SJSA1 (cell line): Measurements from ENCODE around the gene TCTN1. TPM values are rescaled to one million over a fixed set of nuclear protein-coding genes. Genes with fewer than 3 reads are reported as not detected.
A peak's percentile ranks its signal among the peaks of the same experiment; 100 is the strongest.
"Not testable (repeated sequence)": the region's sequence is repeated elsewhere in the genome, so short reads cannot be mapped to it uniquely, and the experiment has no call there.

Experiments
- DNase-seq, 2 experiments: peaks; one replicate each; pipeline ENCODE4 v3.0.0-alpha.2; 2015 to 2020; ENCODE audit warnings: low spot score in 2 of 2, low read depth in 1 of 2
- H3K27ac ChIP-seq: fragments of 250-450 bp; sonication (Bioruptor Pico); 2 replicates; pipeline ENCODE4 v1.5.1; 2020; ENCODE audit warnings: mild to moderate bottlenecking, moderate library complexity
- H3K27me3 ChIP-seq: fragments of 250-450 bp; sonication (Bioruptor Pico); replicated peaks from 2 replicates; pipeline ENCODE4 v1.5.1; 2020; ENCODE audit warnings: mild to moderate bottlenecking, moderate library complexity
- H3K36me3 ChIP-seq: fragments of 250-450 bp; sonication (Bioruptor Pico); 2 replicates; pipeline ENCODE4 v1.5.1; 2020; ENCODE audit warnings: mild to moderate bottlenecking
- H3K4me1 ChIP-seq: fragments of 250-450 bp; sonication (Bioruptor Pico); replicated peaks from 2 replicates; pipeline ENCODE4 v1.6.1; 2021; ENCODE audit warnings: mild to moderate bottlenecking
- H3K4me3 ChIP-seq: fragments of 250-450 bp; sonication (Bioruptor Pico); 2 replicates; pipeline ENCODE4 v1.5.1; 2020; ENCODE audit warnings: mild to moderate bottlenecking
- H3K9me3 ChIP-seq: fragments of 250-450 bp; sonication (Bioruptor Pico); replicated peaks from 2 replicates; pipeline ENCODE4 v1.5.1; 2020; ENCODE audit warnings: mild to moderate bottlenecking
- total RNA-seq: library from RNA; depleted of rRNA; stranded (reverse); fragments of >200 nt; shearing (Covaris generic); gene quantifications from 2 replicates; pipeline ENCODE4 v1.2.3, GENCODE V29; 2014

Gene TCTN1
- total RNA-seq, 1 experiment from 2014 or later: 23.3 TPM

DNA sequence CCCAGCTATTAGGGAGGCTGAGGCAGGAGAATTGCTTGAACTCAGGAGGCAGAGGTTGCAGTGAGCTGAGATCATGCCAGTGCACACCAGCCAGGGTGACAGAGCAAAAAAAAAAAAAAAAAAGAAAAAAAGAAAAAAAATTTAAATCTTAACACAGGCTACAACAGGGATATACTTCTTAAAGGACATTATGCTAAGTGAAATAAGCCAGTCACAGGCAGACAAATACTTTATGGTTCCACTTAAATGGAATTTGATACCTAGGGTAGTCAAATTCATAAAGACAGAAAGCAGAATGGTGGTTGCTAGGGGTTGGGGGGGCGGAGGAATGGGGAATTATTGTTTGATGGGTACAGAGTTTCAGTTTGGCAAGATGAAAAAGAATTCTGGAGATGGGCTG, 16.0 kb upstream of the TCTN1 start:
- DNase-seq: no peak
- no peak overlapping the region for H3K4me3 ChIP-seq
- H3K36me3 ChIP-seq: no peaks in the 10 kb centered on the region
- no peaks in the 10 kb centered on the region for H3K9me3 ChIP-seq
- no peaks in the 10 kb centered on the region for H3K4me1 ChIP-seq
- no peak overlapping the region for H3K27ac ChIP-seq
- no peaks in the 10 kb centered on the region for H3K27me3 ChIP-seq

DNA sequence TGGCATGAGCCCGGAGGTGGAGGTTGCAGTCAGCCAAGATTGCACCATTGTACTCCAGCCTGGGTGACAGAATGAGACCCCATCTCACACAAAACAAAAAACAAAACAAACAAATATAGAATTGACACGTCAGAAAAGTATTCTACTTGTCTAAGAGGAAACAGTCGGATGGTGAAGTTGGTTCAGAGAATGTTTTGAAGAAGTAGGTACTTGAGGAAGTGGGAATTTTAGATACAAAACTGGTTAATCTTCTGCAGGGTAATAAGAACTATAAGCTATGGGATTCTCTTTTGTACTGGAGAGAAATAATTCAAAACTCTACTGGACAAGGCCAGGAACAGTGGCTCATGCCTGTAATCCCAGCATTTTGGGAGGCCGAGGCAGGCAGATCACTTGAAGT, 14.6 kb upstream of the TCTN1 start:
- Histone ChIP-seq H3K36me3 (no peaks in the 10 kb centered on the region), H3K9me3 (no peaks in the 10 kb centered on the region), H3K27me3 (no peaks in the 10 kb centered on the region), H3K4me3 (no peak overlapping the region), H3K4me1 (no peaks in the 10 kb centered on the region), H3K27ac (no peak overlapping the region)
- no peak for DNase-seq

DNA sequence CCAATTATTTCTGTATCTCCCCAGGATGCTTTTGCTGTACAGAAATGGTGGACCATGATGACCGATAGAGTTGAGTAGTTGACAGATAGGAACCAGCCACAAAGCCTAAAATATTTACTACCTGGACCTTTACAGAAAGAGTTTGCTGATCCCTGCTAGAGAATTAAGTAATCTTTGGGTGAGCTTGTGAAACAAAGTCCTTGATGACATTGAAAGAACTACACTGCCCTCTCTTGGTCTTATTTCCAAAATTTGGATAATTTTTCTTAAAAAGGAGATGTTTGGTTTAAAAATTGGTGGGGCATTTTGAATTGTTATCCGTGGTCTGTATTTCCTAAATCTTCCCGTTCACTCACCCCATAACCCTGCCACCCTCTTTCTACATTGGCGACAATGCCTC, 13.7 kb upstream of the TCTN1 start:
- H3K9me3 ChIP-seq: no peaks in the 10 kb centered on the region
- H3K4me3 ChIP-seq: no peak overlapping the region
- no peaks in the 10 kb centered on the region for H3K4me1 ChIP-seq
- H3K27me3 ChIP-seq: no peaks in the 10 kb centered on the region
- H3K36me3 ChIP-seq: no peaks in the 10 kb centered on the region
- DNase-seq: peak in 1 of 2 experiments; percentile 39
- H3K27ac ChIP-seq: no peak overlapping the region

DNA sequence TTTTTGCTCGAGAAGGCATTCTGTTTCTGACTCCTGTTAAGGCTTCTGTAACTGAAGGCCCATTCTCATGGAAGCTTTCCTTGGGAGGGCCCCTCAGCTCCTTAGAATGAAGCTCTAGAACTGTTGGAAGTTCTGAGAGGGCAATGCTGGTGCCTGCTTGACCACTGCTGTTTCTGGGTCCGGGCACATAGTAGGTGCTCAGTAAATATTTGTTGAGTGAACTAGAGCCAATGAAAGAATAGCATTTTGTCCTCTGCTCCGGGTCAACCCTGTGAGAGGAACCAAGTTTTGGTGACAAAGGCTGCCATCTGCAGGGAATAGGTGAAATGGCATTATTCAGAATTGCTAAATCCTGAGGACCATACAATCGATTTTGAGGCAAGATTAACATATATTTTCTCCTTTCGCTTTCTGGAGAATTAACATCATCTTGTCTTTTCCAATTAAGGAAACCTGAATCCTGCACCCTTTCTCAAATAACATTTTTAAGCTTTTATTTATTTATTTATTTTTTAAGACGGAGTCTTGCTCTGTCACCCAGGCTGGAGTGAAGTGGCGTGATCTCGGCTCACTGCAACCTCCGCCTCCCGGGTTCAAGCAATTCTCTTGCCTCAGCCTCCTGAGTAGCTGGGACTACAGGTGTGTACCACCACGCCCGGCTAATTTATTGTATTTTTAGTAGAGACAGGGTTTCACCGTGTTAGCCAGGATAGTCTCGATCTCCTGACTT, 11.7 kb upstream of the TCTN1 start:
- H3K36me3 ChIP-seq, H3K27me3 ChIP-seq, H3K27ac ChIP-seq, H3K9me3 ChIP-seq, H3K4me3 ChIP-seq, H3K4me1 ChIP-seq: not testable (repeated sequence)
- DNase-seq: peak in 1 of 2 experiments; percentile 47

GRCh38 chr12:110606253-110606611, 7.7 kb upstream of the TCTN1 start:
- Histone ChIP-seq H3K27ac (no peak overlapping the region), H3K4me3 (no peak overlapping the region), H3K36me3 (no peaks in the 10 kb centered on the region), H3K27me3 (no peaks in the 10 kb centered on the region), H3K9me3 (no peaks in the 10 kb centered on the region), H3K4me1 (no peaks in the 10 kb centered on the region)
- no peak for DNase-seq

- Histone ChIP-seq H3K4me1 (peaks cover 8% of the 10 kb centered on the region), H3K27ac (no peak overlapping the region), H3K4me3 (peak overlapping the region; percentile 48), H3K36me3 (no peaks in the 10 kb centered on the region), H3K27me3 (no peaks in the 10 kb centered on the region), H3K9me3 (no peaks in the 10 kb centered on the region)
- no peak for DNase-seq
Measured at GRCh38 chr12:110613071-110613770, 708 bp upstream of the TCTN1 start.

DNA sequence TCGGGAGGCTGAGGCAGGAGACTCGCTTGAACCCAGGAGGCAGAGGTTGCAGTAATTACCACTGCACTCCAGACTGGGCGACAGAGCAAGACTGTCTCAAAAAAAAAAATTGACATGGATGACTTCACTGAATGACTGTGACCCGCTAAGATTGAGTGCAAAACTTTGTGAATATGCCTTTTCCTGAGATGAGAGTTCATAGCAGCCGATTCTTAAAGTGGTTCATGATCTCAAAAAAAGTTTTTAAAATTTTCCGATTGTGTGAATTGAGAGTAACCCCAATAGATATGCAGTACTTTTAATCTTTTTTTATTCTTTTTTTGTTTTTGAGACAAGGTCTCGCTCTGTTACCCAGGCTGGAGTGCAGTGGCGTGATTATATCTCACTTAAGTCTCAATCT, 1.2 kb downstream of the TCTN1 start:
- Histone ChIP-seq H3K4me1 (peaks cover 8% of the 10 kb centered on the region), H3K27ac (no peak overlapping the region), H3K27me3 (no peaks in the 10 kb centered on the region), H3K9me3 (no peaks in the 10 kb centered on the region), H3K36me3 (no peaks in the 10 kb centered on the region), H3K4me3 (no peak overlapping the region)
- no peak for DNase-seq

DNA sequence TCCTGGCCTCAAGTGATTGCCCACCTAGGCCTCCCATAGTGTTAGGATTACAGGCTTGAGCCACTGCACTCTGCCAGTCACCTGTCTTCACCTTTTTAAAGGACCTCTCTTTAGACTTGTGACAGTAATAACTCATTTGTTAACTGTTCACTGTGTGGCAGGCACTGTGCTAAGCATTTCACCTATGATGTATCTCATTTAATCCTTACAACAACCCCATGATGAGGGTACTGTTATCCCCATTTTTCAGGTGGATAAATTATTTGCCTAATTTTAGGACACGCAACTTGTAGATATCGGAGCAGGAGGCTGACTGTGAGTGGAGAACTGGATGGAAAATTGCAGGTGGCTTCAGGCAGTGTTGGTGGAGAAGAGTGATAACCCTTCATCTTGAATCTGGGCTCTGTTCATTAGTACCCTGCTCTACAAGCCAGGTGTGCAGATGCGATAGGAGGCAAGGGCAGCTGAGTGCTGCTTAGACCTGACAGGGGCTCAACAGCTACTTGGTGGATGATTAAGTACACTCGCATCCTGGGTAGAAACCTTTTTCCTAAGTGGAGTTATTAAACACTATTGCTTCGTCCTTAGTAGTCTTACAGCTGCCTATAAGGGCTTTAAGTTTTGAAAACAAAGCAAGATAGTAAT, 2.7 kb downstream of the TCTN1 start:
- H3K36me3 ChIP-seq: no peaks in the 10 kb centered on the region
- H3K4me1 ChIP-seq: peaks cover 8% of the 10 kb centered on the region
- H3K27me3 ChIP-seq: no peaks in the 10 kb centered on the region
- no peak overlapping the region for H3K4me3 ChIP-seq
- DNase-seq: no peak
- no peak overlapping the region for H3K27ac ChIP-seq
- no peaks in the 10 kb centered on the region for H3K9me3 ChIP-seq

DNA sequence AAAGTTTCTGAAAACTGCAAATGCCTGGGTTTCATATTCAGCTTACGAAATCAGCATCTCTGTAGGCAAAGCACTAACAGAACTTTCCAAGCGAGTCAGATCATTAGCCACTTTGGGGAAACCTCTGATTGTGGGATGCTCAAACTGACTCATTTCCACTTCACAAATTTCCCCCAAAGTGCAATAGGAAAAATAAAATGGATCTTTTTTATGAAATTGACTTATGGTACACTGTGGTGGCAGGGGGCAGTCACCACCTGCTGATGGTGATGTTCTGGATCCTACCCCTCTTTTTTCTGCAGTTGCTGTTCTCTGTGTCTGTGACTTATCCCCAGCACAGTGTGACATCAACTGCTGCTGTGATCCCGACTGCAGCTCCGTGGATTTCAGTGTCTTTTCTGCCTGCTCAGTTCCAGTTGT, 5.6 kb downstream of the TCTN1 start:
- no peak for DNase-seq
- Histone ChIP-seq H3K4me3 (no peak overlapping the region), H3K36me3 (no peaks in the 10 kb centered on the region), H3K27me3 (no peaks in the 10 kb centered on the region), H3K9me3 (no peaks in the 10 kb centered on the region), H3K4me1 (peaks cover 3% of the 10 kb centered on the region), H3K27ac (no peak overlapping the region)

- Histone ChIP-seq H3K27me3 (no peaks in the 10 kb centered on the region), H3K4me3 (no peak overlapping the region), H3K27ac (no peak overlapping the region), H3K4me1 (no peaks in the 10 kb centered on the region), H3K36me3 (no peaks in the 10 kb centered on the region), H3K9me3 (no peaks in the 10 kb centered on the region)
- DNase-seq: no peak
Measured at GRCh38 chr12:110622582-110622981, 8.7 kb downstream of the TCTN1 start.

DNA sequence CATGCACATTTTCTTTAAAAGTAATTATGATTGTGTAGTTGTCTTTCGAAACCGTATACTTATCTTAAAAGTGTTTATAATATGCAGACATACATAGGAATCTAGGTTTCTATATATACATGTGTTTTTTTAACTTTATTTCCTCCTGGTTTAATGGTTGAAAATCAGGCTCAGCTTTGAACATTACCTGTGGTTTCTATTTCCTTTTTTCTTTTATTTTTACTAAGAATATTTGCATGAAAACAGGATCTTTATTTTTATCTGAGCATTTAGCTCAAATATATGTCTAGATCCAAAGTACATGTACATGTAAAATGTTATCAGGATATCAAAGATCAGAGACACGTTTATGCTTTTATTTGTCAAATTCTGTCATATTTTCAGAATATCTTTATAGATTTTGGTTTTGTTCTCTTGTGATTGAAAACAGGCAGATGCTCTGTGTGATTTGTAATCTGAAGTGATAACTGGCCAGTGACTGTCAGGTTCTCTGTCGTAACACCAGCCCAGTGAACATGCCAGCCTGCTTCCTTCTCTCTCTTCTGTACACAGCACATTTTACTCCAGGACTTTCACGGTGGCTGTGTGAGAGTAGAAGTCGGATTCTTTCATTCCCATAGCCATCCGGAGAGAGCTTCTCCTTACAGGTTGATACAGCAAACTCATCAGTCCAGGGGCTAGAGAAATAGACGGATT, 13.7 kb downstream of the TCTN1 start:
- Histone ChIP-seq H3K9me3 (no peaks in the 10 kb centered on the region), H3K36me3 (0 out of 2 replicates have a peak, but pooled peaks cover 2% of the 10 kb centered on the region), H3K4me1 (no peaks in the 10 kb centered on the region), H3K27me3 (no peaks in the 10 kb centered on the region), H3K27ac (no peak overlapping the region), H3K4me3 (no peak overlapping the region)
- DNase-seq: no peak

GRCh38 chr12:110635055-110635454, 21.1 kb downstream of the TCTN1 start:
- H3K36me3 ChIP-seq: 0 out of 2 replicates have a peak, but pooled peaks cover 2% of the 10 kb centered on the region
- no peak for DNase-seq
- no peak overlapping the region for H3K4me3 ChIP-seq
- H3K27ac ChIP-seq: no peak overlapping the region
- no peaks in the 10 kb centered on the region for H3K27me3 ChIP-seq
- H3K9me3 ChIP-seq: no peaks in the 10 kb centered on the region
- peaks cover 12% of the 10 kb centered on the region for H3K4me1 ChIP-seq

DNA sequence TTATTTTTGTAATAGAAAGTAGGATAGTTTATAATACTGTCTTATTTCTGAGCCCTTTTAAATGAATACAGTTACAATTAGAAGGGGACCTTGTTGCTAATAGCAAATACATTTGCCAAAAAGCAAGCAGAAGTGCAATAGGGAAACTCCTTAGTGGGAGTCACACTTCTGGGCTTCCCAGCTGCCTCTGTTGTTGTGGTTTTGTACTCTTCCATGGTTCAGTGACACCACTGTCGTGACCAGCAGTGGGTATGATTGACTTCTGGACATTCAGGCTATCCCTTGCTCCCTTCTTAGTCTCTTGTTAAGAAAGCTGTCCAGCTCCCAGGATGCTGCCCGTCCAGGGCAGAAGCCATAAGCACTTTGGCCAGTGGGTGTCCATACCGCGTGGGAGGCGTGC, 22.6 kb downstream of the TCTN1 start:
- Histone ChIP-seq H3K9me3 (no peaks in the 10 kb centered on the region), H3K4me1 (peaks cover 17% of the 10 kb centered on the region), H3K27me3 (no peaks in the 10 kb centered on the region), H3K4me3 (no peak overlapping the region), H3K36me3 (0 out of 2 replicates have a peak, but pooled peaks cover 2% of the 10 kb centered on the region), H3K27ac (no peak overlapping the region)
- no peak for DNase-seq
